Stimulated activated CD8-positive, alpha-beta memory T cell treated with anti-CD3 and anti-CD28 coated beads, Interleukin-12 subunit alpha, Interleukin-12 subunit beta, amount 100 ng/mL, for 24 hours (primary cell): ENCODE results near the gene ADCYAP1R1.

Experiments used
- DNase-seq: peaks from one replicate; pipeline ENCODE4 v3.0.0-alpha.2; 2020; ENCODE audit errors: extremely low read depth

ADCYAP1R1 gene

DNA sequence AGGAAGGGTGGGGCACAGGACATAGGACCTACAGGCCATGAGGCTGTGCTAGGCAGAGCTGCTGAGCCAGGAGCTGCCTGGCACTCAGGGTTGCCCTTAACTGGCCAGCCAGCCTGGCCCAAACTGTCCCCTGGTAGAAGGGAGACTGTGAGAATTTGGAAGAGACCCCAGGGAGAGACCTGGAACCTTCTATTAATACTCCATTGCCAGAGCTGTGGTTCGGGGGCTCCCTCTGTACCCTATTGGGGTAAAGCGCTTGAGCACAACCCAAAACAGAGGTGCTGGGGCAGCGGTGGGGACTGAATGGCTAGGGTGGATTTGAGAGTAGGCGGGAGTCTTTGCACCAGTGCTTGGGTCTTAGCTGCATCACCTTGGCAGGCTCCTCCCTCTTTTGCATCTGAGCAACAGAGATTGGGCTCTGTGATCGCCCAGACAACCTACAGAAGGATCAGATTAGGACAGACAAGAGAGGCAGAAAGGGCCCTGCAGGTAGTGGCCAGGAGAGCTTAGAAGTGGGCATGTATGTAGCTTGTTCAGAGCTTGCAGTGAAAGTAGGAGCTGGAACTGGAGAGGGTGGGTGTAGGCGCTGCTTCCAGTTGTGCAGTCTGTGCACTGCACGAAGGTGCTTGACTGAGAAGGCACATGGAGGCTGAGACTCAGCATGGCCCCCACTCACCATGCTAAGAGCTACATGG, 53.3 kb downstream of the ADCYAP1R1 start:
- no peak for DNase-seq

DNA sequence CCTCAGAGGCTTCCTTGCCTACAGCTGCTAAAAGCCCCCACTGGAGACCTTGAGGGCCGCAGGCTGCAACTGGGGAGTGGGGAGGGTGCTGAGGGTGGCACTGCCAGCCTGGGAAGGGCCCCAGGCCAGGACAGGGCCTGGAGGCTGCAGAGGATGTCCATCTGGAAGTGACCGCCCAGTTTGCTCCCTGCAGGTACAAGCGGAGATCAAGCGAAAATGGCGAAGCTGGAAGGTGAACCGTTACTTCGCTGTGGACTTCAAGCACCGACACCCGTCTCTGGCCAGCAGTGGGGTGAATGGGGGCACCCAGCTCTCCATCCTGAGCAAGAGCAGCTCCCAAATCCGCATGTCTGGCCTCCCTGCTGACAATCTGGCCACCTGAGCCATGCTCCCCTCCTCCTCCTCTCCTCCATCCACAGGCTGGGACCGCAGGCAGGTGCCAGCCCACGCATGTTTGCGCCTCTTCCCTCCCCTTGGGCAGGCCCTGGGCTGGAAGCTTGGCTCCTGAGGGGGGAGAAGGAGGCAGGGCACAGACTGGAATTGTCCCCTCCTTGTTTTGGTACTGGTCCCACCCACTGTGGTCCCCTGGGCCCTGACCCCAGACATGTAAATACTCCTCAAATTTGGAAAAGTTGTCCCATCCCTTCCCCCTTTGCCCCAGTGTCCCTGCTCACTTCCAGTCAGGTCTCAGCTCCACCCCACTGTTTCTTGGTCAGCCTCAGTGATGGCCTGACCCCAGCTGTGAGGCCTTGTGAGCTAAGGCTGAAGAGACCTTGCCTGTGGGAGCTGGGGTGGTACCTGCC, 54.4 kb downstream of the ADCYAP1R1 start:
- no peak for DNase-seq

DNA sequence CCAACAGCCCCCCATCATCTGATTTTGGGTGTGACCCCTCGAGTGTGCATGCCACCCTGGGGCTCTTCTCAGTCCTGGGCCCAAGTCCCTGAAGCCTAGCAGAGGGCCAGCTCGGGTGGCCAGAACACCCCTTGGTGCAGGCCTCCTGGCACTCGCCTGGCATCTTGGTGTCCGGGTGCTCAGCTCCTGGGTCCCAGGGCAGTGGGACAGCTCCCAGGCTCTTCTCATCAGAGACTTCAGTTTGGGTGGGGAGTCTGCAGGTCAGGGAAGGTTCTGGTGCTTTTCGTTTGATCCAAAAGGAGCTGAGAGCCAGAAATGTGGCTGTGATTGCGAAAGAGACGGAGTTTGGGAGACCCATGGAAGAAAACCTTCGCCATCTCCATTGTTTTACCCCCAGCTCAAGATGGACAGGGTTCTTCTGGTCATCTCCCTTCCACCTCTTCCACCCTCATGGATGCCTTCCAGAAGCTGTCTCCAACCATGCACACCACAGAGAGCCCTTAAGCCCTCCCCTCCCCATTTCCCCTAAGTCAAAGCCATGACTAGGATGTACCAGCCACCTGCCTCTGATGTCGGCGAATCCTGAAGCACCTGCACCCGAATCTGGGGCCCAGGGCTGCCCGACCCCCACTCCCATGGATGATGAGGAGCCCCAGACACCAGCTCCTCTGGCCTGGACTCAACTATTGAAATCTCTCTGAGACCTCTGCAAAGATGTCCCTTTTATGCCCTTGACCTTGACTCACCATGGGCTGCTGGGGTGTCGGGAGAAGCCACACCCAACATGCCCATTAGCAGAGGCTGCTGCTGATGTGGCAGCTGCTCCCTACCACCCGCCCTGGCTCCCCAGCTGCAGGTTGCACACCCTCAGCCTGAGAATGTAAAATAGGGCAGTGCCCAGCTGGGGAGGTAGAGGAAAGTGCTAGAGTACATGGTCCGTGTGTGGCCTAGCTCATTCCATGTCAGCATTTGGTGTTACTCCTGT, 55.3 kb downstream of the ADCYAP1R1 start:
- no peak for DNase-seq

DNA sequence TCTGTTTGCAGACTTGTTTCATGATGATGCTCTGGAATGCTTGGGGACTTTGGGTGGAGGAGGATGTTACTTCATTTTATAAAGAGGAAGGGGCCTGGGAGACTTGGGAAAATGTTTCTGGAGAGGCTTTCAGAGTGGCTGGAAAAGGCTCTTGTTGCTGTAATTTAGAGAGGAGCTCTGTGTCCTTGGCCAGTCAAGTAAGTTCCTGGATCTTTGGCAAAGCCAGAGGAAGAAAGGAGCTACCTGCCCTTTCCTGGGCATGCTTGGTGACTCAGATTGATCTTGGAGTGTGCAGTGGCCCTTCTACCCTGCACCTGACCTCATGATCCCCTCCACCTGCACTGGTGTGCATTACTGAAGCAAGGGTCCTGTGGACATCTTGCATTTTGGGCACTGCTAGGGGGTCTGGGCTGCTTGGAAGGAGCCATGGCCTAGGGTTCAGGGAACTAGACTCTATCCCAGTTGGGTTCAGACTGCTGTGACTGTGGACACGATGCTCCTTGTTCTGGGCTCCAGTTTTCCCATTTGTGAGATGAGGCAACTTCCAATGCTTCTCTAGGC, 56.1 kb downstream of the ADCYAP1R1 start:
- DNase-seq, result no peak

DNA sequence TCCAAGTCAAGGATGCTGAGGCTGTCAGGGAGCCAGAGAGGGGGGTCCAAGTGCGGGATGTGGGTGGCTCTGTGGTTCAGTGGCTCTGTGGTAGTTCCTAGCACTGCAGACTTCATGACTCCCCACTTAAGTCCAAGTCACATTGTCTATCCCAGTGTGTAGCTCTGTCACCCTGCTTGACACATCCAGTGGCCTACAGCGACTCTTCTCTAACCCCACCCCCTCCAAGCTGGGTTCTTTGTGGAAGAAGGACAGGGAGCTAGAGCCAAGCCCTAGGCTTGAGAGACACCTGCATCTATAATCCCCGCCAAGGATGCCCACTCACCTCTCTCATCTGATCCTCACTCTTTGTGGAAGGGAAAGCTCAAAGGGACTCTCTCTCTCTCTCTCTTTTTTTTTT, 57.6 kb downstream of the ADCYAP1R1 start:
- no peak for DNase-seq

DNA sequence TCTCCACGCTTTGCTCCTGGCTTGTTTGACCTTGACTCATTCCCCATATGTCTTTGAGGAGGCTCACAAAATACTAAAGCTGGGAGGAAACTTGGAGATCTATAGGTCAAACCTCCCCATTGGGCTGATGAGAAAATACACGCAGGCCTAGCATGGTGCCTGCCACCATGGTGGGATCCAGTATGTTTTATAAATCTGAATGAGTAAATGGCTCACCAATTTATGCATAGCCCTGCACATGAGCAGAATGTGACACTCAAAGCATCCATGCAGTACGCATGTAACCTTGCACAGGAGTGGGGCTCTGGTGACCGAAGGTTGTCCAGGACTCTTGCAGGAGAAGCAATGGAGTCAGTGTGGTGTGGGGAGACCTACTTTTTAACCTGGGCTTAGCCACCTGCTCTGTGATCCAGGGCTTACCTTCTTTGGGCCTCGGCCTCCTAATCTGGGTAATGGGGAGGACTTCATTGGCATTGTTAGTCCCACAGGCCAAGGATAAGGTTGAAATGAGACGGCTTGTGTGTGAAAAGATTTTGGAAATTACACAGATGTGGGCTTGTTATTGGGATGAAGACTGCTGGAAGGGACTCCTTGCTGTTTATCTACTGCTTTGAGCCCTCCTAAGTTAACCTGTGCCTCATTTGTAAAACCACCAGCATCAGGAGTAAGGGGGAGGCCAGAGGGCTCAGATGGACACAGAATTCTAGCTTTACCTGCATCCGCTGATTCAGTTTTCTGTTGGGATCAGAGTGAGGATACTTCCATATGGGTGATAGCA, 58.4 kb downstream of the ADCYAP1R1 start:
- DNase-seq, result no peak

DNA sequence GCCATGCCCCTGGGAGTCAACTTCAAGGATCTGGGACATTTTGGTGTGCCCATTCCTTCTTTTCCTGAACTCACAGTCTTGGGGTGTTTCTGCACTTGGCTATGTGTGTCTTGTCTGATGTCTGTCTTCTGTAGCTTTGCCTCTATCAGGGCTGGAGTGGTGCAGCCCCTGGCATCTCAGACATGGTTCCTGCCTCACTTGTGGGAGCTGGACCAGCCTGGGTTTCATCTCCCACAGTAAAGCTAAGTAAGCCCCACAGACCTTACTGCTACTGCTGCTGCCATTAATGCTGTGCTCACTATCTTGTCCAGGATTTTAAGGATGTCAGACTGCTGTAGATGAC, 59.0 kb downstream of the ADCYAP1R1 start:
- DNase-seq, result no peak

DNA sequence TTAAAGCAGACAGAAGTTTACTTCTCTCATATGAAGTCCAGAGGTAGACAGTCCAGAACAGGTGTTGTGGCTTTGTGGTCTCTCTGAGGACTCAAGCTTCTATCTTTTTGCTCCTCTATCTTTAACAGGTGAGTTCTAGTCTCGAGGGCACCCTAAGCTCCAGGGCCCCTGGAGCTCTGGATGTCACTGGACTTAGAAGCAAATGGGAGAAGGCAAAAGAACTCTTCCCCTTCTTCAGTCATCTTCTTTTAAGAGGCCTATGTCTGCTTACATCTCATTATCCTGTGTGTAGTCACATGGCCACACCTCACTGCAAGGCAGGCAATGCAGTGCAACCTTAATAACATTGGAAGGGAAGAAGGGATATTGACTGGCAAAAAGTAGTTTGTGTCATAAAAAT, 61.6 kb downstream of the ADCYAP1R1 start:
- DNase-seq, result no peak

DNA sequence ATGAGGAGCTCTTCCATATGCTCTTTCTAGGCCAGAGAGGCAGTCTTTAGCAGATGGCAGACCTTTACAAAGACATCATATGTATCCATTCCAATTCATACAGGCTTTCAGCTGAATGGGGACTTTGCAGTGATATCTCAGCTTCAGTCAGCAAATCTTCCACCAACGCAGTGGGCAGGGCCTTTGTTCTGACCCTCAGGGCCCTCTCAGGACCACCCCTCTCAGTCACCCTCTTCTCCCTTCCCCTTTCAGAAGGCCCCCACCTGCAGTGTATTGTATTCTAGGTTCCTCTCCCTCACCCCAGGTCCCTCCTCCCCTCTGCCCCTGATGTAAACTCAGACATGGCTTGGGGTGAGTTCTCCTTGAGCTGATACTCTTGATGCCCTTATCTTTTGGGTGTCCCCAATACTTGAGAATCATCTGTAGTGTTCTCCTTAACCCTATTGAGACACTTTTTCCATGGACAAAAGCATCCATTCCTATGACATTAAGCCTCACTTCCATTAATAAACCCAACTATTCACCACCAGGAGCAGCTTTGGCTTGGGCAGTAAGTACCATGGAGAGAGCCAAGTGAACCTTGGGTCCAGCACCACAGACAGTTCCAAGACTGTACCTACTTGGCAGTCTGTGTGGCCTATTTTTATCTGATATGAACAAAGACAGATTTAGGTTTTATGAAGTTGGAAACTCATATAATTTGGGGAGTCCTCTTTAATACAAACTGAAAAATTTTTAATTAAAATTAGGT, 62.7 kb downstream of the ADCYAP1R1 start:
- no peak for DNase-seq

DNA sequence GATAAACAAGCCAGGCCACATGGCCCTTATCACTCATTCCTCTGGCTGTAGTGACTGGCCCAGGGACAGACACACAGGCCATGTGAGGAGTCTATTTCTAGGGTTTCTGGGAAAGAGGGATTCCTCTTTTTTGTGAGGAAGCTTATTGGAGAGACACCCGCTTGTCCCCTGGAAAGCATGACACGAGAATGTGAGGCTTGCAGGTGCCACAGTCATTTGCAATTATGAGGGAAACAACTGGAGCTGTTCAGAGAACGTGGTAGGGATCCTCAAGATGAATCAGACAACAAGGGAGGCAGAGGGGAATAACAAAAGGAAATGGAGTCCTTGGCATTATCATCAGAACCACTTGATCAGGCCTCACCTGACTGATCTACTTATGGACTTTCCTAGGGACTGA, 64.5 kb downstream of the ADCYAP1R1 start:
- DNase-seq, result no peak

DNA sequence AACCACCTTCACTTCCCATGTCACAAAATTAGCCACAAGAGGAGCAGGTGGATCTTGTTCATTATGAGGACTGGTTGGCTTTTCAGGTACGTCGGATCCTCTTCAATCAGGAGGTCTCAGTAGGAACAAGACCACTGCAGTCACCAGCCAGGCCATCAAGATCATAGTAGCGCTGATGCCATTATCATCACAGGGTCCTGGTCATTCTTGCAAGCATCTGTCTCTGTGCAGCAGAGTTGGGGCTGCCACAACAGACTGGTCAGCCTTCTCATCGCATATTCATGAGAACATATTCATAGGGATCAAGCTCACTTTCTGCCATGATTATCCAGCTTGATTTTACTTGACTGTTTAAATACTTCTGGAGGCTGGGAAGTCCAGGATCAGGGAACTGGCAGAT, 67.1 kb downstream of the ADCYAP1R1 start:
- no peak for DNase-seq

DNA sequence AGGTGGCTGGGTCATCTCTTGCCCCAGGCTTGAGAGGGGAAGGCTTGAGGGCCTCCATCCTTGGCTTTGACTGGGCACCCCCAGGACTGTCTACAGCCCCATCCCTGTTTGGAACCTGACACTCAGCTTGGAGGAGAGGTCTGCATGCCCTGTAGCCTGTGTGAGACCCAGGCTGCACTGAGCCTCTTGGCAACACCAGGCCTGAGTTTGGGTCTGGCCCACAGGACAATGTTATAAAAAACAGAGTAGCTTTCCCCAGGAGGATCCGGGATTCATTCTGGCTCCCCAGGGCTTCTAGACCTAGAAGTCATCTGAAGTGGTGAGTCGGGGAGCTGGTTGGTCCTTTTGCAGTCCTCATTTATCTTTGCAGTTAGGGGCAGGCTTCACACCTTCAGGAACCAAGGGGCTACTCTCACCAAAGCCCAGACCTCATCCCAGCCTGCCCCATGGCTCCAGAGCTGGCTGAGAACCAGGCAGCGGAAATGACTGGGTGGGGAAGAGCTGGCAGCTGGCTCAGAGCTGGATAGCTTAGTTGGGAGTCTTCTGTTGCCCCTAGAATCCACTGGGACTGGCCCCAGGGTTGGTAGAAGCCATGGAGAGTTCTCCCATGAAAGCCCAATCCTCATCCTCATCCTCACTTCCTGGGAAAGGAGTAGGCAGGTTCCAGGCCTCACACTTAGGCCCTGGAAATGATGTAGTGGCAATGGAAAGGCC, 68.8 kb downstream of the ADCYAP1R1 start:
- no peak for DNase-seq

DNA sequence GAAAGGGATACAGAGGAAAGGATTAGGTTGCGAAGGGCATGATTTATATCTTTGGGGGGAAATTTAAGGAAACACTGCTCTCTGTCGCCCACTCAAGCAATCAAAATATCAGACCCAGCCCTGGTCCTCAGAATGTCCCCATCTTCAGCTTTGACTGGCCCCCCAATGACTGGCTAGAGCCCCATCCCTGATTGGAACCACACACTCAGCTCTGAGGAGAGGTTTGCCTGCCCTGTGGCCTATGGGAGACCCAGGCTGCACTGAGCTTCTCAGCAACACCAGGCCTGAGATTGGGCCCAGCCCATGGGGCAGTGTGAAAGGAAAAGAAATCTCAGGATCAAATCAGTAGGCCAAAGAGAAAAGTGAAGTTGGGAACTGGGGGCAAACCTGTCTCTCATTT, 69.5 kb downstream of the ADCYAP1R1 start:
- DNase-seq, result no peak

DNA sequence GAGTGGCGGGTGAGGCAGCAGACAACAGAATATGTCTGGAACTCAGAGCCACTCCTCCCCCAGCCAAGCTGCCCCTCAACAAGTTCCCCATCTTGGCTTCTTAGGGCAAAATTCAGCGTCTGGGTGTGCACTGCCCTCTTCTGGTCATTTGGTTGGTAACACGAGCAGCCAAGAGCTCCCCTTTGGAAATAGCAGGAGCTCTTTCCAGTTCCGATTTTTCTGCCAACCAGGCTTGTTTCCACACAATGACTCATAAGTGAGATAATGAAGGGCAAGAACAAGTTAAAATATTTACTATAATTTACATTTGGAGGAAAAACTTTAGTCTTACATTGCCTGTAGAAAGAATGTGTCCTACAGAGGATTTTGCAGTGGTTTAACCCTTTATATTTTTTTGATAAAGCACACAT, 70.5 kb downstream of the ADCYAP1R1 start:
- DNase-seq, result no peak

DNA sequence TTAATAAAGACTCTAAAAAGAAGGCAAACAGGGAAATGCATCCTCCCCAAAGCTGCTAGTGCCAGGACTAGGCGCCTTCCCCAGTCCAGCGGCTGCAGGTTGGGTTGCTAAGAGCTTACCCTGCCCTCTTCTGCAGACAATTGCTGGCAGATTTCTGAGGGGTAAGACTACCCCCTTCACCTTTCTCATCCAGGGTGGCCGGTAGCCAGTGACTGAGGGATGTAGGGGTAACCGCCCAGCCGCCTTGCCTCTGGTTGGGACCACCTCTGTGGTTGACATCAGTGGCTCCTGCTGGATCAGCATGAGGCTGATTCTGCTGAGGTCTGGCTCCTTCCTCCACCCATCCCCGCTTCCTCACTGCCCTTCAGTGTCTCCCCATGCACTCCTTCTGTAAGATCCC, 71.2 kb downstream of the ADCYAP1R1 start:
- no peak for DNase-seq

DNA sequence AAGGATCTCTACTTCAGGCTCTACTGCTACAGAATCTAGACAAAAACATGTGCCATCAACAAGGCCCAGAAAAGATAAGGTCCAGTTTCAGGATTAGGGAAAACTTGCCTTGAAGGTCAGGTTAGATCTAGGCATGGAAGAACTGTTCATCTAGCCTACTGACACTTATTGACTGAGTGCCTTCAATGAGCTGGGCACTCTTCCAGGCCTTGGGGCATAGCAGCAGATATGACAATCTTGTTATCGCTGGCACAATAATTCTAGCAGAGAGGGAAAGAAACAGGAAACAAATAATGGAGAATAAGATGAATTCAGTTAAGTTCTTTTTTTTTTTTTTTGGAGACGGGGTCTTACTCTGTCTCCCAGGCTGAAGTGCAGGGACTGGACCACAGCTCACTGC, 71.6 kb downstream of the ADCYAP1R1 start:
- no peak for DNase-seq

DNA sequence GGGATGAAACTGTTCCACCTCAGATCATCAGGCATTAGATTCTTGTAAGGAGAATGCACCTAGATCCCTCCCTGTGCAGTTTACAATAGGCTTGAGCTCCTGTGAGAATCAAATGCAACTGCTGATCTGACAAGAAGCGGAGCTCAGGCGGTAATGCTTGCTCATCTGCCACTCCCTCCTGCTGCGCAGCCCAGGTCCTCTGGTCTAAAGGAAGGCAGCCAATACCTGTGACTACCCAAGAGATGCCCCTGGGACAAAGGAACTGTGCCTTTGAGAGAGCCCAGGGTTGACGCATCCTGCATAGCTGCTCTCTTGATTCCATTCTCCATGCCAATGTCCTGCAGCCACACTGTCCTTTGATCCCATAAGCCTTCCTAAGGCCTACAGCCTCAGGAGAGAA, 73.1 kb downstream of the ADCYAP1R1 start:
- no peak for DNase-seq

DNA sequence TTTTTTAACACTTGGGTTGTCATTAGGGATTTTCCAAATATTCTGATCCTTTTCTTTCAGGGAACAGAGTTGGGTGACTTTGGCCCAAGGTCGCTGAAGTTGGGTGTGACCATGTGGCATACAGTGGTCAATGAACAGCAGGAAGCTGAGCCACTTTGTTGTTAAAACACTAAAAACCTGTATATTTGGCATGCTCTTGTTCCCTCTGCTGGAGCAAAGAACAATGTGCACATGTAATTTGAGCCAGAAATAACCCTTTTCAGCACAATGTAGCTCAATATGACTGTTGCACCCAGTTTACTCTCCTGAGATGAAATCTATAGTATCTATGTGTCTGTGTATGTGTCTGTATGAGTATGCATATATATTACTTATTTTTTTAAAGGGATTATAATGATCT, 74.9 kb downstream of the ADCYAP1R1 start:
- DNase-seq, result no peak

DNA sequence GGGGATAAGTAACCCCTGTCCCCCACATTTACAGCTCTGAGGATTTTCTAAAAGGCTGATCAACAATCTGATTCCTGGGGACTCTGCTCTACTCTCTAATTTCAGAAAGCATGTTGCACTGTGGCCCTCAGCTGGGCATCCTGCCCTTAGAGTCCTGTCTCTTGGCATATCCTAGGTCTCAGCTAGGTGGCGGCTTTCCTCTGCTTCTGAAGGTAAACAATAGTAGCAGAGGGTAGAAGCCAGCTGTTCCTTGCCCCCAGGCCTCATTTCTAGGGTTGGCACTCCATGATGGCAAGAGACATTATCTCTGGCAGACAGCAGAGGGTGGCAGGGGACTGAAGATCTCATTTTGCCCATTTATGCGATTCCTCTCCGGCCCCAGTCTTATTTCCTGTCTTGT, 77.0 kb downstream of the ADCYAP1R1 start:
- no peak for DNase-seq

DNA sequence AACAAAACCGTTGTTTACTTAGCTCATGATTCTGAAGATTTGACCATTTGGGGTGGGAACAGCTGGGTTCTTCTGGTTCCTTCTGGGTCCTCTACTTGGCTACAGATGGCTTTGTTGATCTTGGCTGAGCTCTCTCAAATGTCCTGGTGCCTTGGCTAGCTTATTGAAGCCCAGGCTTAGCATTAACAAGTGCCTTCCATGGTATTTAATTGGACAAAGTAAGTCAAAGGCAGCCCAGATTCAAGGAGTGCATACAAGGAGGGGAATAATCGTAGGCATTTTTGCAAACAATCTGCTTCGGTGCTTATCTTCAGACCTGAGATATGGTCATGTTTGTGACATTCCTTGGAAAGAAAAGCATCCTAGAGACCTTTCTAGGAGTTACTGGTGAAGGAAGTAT, 81.4 kb downstream of the ADCYAP1R1 start:
- no peak for DNase-seq
